Gastroesophageal sphincter (tissue), 4 donors: ENCODE data around the gene PAX5. TPM values are rescaled to one million over a fixed set of nuclear protein-coding genes. Genes with fewer than 3 reads are reported as not detected.

Experiments used
- ATAC-seq: fragments of 150-250 bp; one replicate; pipeline ENCODE4 v1.9.1; 2016; ENCODE audit warnings: mild to moderate bottlenecking, moderate library complexity
- H3K27ac ChIP-seq, 4 donors: fragments of 200-600 bp; sonication (generic) in 3 of 4; 1 replicate in 3 of 4; 2 replicates in 1 of 4; pipeline ENCODE4 v1.5.1; 2016 to 2019
- H3K27me3 ChIP-seq: fragments of 200-600 bp; sonication (generic); one replicate; pipeline ENCODE4 v1.5.1; 2019
- H3K36me3 ChIP-seq, 2 donors: fragments of 200-600 bp; sonication (generic); one replicate each; pipeline ENCODE4 v1.5.1; 2019; ENCODE audit warnings: control low read depth in 1 of 2
- H3K4me1 ChIP-seq, 3 donors: fragments of 200-600 bp; sonication (generic); 1 replicate in 2 of 3; 2 replicates in 1 of 3; pipeline ENCODE4 v1.5.1; 2016 to 2019; ENCODE audit warnings: control low read depth in 2 of 3
- H3K4me3 ChIP-seq, 2 donors: fragments of 200-600 bp; sonication (generic); one replicate each; pipeline ENCODE4 v1.5.1; 2019; ENCODE audit warnings: mild to moderate bottlenecking in 1 of 2, moderate library complexity in 1 of 2
- H3K9me3 ChIP-seq, 3 donors: fragments of 200-600 bp; sonication (generic); one replicate each; pipeline ENCODE4 v1.5.1; 2017 to 2019; ENCODE audit warnings: control low read depth in 2 of 3
- CTCF ChIP-seq, 4 experiments: fragments of 200-600 bp in 2 of 4; fragments of 450-650 bp in 2 of 4; sonication (generic) in 1 of 4; IDR thresholded peaks; one replicate each; pipeline ENCODE4 v1.5.1; 2017 to 2019; ENCODE audit warnings: antibody characterized with exemption in 4 of 4, mild to moderate bottlenecking in 2 of 4, moderate library complexity in 2 of 4
- EP300 ChIP-seq: sonication (generic); formaldehyde crosslinking; IDR thresholded peaks from one replicate; pipeline ENCODE4 v1.6.1; 2017; ENCODE audit warnings: antibody characterized with exemption, mild to moderate bottlenecking
- POLR2A ChIP-seq, 2 donors: fragments of 450-650 bp; IDR thresholded peaks; one replicate each; pipeline ENCODE4 v1.6.1; 2017; ENCODE audit warnings: antibody characterized with exemption in 2 of 2, mild to moderate bottlenecking in 2 of 2, moderate library complexity in 1 of 2
- POLR2AphosphoS5 ChIP-seq: sonication (generic); formaldehyde crosslinking; IDR thresholded peaks from one replicate; pipeline ENCODE4 v1.6.1; 2017; ENCODE audit warnings: antibody characterized with exemption
- WGBS, 2 donors: methylation state at CpG; one replicate each; pipeline ENCODE4 v1.1.5; 2018; ENCODE audit warnings: low coverage in 1 of 2; 5-methylcytosine and 5-hydroxymethylcytosine counted together
- total RNA-seq, 4 donors: library from RNA; depleted of rRNA; stranded (reverse); fragments of >200 nt; gene quantifications; one replicate each; pipeline ENCODE4 v1.1.0, GENCODE V29; 2016

PAX5 gene
- total RNA-seq, 4 donors from 2014 or later, result under 0.01 TPM; not detected in 3

- Histone ChIP-seq H3K36me3 (no peaks in the 10 kb centered on the region), H3K27me3 (peaks cover 39% of the 10 kb centered on the region), H3K4me3 (no peak overlapping the region), H3K9me3 (no peaks in the 10 kb centered on the region), H3K4me1 (no peaks in the 10 kb centered on the region), H3K27ac (no peak overlapping the region)
- TF ChIP-seq CTCF (IDR thresholded peaks at IDR 0.05) (no peak), POLR2AphosphoS5 (no peak)
- 83 to 93% methylated on average over 2 of the region's 6 CpGs for WGBS, 2 donors
- ATAC-seq, result no peak
These were observed 137.8 kb downstream of the PAX5 start for GRCh38 chr9:36896296-36896695.

GRCh38 chr9:36895744-36896260 is 138.3 kb downstream of the PAX5 start:
- no peak for ATAC-seq
- Histone ChIP-seq H3K36me3 (no peaks in the 10 kb centered on the region), H3K4me3 (no peak overlapping the region), H3K9me3 (no peaks in the 10 kb centered on the region), H3K27me3 (peaks cover 41% of the 10 kb centered on the region), H3K27ac (no peak overlapping the region), H3K4me1 (no peaks in the 10 kb centered on the region)
- 60 to 93% methylated on average over 1 to 4 of the region's 5 CpGs for WGBS, 2 donors
- TF ChIP-seq EP300, result no peak
- no peak for TF ChIP-seq CTCF (IDR thresholded peaks at IDR 0.05)
- TF ChIP-seq POLR2A (IDR thresholded peaks at IDR 0.05), result no peak
- TF ChIP-seq POLR2AphosphoS5, result no peak

DNA sequence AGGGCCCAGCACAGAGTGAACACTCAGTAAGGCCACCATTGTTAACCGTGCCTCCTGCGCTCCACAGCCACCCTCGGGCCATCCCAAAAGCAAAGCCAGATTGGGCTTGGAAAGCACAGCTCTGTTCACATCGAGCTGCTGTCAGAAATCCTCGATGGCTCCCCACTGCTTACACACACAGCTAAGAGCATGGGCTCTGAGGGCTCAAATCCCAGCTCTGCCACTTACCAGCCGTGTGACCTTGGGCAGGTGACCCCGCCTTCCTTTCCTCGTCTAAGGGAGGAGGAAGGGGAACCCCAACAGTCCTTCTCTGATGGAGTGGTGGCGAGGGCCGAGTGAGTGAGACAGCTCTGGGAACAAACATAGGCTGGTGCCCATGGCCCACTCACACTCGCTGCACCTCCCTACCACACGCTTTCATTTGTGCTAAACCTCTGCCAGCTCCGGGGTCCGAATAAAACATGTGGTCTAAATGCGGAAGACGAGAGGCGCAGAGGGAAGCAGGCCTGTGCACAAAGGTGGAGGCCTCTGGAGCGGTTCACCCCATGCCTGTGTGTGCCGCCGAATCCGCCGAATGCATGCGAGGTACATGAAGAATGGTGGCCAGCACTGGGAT is 139.3 kb downstream of the PAX5 start:
- no peaks in the 10 kb centered on the region for H3K9me3 ChIP-seq
- no peak for ATAC-seq
- H3K27me3 ChIP-seq, result peaks cover 39% of the 10 kb centered on the region
- H3K27ac ChIP-seq, result no peak overlapping the region
- H3K4me3 ChIP-seq, result no peak overlapping the region
- no peaks in the 10 kb centered on the region for H3K4me1 ChIP-seq
- TF ChIP-seq POLR2A (IDR thresholded peaks at IDR 0.05) (no peak), CTCF (IDR thresholded peaks at IDR 0.05) (no peak), EP300 (no peak), POLR2AphosphoS5 (no peak)
- no peaks in the 10 kb centered on the region for H3K36me3 ChIP-seq
- WGBS, 2 donors, result 92 to 96% methylated on average over 5 to 8 of the region's 23 CpGs

DNA sequence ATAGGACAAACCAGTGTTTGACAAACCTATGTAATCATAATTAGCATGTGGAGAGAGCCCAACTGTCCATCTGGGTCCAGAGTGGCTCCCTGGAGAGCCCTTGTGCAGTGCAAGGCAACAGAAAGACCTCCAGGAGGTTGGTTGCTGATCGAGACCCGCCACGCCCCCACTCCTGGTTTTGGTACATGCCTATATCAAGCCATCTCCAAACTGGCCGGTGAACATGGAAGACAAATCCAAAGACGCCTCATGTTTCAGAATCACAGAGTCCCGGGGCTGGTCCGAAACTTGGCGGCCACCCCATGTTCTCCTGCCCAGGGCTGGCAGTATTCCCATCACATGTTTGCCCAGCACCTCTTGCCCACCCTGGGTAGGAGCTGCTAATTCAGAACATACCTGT is 140.2 kb downstream of the PAX5 start:
- 80% methylated on average over 4 of the region's 8 CpGs; no CpG with 5 or more reads in 1 of the 2 donors for WGBS, 2 donors
- Histone ChIP-seq H3K27me3 (peaks cover 31% of the 10 kb centered on the region), H3K4me1 (no peaks in the 10 kb centered on the region), H3K27ac (no peak overlapping the region), H3K9me3 (no peaks in the 10 kb centered on the region), H3K4me3 (no peak overlapping the region), H3K36me3 (no peaks in the 10 kb centered on the region)
- no peak for TF ChIP-seq CTCF (IDR thresholded peaks at IDR 0.05)
- no peak for ATAC-seq

DNA sequence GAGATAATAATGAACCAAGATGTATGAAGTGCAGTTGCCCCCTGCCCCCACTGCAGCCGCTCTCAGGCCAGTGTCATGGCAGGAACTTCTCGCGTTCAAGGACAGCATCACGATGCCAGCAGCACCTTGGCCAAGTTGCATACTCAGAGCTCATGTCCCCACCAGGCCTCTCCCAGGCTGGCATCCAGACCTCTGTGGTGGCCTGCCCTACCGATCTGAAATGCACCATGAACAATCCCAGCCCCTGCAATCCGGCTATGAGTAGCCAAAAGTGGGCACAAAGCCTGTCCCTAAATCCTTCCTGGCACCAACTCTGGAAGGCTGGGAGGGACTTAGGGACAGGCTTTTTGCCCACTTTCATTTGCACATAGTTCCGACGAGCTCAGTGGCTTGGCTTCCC is 140.9 kb downstream of the PAX5 start:
- peaks cover 27% of the 10 kb centered on the region for H3K27me3 ChIP-seq
- WGBS, 2 donors, result 55 to 70% methylated on average over 3 to 6 of the region's 8 CpGs
- H3K4me3 ChIP-seq, result no peak overlapping the region
- no peak for ATAC-seq
- H3K27ac ChIP-seq, result no peak overlapping the region
- no peaks in the 10 kb centered on the region for H3K9me3 ChIP-seq
- no peaks in the 10 kb centered on the region for H3K4me1 ChIP-seq
- TF ChIP-seq POLR2A (IDR thresholded peaks at IDR 0.05) (no peak), CTCF (IDR thresholded peaks at IDR 0.05) (no peak), EP300 (no peak), POLR2AphosphoS5 (no peak)
- no peaks in the 10 kb centered on the region for H3K36me3 ChIP-seq
